GM21529 (cell line): ENCODE measurements around the gene SPAG7.

Source experiments
- ATAC-seq: cut with Tn5 transposase; IDR thresholded peaks from one replicate; pipeline ENCODE4 v1.9.1; 2021; ENCODE audit not compliant: unreplicated experiment

Gene SPAG7

DNA sequence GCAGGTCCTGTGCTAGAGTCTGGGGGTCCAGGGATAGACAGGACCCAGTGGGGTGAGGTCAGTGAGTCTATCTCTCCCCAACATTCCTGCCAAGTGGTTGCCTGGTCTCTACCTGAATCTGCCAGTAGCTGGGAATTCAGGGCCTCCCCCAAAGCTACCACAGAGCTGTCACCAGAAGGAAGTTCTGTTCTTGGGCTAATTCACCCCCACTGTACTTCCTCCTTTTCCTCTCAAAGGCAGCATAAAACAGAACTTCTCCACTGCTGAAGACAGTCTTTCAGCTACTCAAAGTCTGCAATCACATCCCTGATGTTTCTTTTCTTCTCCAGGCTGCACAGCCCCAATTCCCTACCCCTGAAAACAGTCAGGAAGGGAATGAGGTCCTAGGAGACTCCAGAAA is 11.1 kb upstream of the SPAG7 start:
- ATAC-seq, result no peak

DNA sequence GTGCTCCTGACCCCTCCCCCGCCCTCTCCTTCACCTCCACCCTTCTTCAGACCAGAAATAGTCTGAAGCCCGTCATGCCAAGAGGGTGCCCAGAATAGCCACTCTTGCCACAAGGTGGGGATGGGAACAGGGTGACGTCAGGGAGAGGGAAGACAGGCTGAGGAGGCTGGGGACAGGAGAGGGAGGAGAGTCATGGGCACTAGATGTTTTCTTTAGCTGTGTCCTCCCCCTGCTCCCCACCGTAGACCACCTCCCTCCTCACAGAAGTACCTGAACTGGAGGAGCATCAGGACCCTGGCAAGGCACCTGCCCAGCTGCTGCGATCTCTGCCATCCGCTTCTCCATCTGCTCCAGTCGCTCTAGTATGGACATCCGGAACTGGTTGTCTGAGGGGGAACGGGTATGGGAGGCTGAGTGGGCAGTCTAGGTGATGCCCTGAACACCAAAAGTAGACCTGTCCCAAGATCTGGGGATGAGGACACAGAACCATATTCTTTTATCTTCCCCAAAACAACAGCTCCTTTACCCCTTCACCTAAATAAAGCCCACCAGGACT is 6.6 kb upstream of the SPAG7 start:
- ATAC-seq, result no peak

DNA sequence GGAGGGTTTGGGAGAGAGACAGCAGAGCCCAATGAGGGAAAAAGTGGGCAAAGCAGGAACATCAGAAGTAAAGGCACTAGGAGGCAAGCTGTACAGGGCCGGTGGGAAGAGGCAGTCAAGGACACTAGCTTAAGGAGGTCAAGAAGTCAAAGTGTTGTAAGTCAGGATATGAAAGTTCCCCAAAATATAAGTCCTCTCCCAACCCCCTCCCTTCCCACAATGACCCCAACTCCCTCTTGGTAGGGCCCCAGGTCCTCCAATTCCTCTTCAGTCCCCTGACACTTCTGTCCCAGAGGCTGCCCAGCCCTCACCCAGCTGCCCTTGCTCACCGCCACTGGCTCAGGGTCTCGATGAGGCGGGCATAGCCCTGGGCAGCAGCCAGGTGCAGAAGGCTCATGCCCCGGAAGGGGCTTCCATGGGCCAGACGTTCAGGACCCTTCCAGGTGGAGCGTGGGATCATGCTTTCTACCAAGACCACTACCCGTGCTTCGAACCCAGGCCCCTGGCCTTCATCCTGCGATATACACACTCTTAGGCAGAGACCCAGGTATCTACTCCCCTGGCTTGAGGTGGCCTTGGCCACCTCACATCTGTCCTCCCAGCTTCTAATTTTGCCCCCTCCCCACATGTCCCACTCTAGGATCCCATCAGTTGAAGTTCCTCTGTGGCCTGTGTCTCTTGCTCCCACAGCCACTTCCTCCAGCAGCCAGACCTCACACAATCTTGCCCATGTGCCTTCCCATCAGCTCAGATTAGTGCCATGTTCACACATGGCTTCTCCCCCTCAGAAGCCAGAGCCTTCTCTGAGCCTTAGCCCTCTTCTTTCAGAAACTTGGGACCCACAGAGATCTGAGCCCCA is 5.9 kb upstream of the SPAG7 start:
- ATAC-seq, result no peak

GRCh38 chr17:4972752-4973151 is 5.1 kb upstream of the SPAG7 start:
- no peak for ATAC-seq

DNA sequence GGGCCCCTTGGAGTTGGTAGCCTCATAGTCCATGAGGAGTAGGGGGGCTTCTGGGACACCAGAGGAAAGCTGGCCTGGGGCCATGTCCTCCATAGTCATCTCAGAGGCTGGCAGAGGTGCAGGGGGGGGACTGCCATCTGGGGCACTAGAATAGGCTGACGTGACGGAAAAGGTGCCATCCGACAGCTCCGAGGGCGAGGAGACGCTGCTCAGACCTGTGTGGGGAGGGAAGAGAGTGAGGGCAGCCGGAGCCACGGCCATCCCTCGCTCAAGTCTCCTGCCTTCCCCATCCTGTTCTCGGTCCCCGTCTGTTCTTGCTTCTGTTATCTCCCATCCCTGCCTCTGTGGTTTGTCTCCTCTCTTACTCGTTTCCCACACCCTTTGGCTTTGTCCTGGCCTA is 4.7 kb upstream of the SPAG7 start:
- no peak for ATAC-seq

DNA sequence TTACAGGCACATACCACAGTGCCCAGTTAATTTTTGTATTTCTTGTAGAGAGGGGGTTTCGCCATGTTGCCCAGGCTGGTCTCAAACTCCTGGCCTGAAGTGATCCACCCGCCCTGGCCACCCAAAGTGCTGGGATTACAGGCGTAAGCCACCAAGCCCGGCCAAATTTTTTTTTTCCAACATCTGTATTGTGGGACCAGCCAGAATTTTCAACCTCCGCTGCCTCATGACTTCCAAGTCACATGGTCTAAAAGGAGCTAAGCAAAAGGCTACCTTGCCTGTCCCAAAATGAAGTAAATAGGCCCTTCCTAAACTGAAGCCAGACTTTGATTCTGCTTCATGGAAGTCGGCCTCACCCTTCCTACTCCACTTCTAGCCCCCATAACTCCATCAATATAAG is 4.2 kb upstream of the SPAG7 start:
- ATAC-seq, result no peak

GRCh38 chr17:4970273-4970672 is 2.7 kb upstream of the SPAG7 start:
- ATAC-seq, result no peak

- no peak for ATAC-seq
Measured at GRCh38 chr17:4969551-4970173, 2.0 kb upstream of the SPAG7 start.

- no peak for ATAC-seq
Measured at GRCh38 chr17:4969047-4969550, 1.5 kb upstream of the SPAG7 start.

DNA sequence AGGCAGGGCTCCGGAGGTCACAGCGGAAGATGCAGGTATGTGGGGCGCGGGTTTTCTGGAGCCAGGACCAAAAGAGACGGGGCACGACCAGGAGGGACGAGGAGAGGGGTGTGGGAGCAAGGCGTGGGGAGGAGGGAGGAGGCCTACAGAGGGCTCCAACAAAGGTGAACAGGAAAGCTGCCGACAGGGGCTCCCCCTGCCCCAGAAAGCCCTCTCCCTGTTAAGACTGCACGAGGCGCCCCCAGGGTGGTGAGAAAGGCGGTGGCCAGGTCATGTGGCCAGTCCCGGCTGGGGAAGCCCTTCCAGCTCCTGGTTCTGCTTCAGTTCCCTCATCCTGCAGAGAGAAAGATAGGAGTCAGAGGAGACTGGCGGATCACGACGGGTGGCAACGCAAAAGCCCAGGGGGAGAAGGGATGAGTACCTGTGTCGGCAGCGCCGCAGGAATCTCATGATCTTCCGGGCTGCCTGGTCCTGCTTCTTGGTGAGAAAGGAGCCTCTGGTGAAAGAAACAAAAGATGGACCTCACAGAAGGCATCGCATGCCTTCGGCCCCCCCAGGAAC is 949 bp upstream of the SPAG7 start:
- no peak for ATAC-seq

DNA sequence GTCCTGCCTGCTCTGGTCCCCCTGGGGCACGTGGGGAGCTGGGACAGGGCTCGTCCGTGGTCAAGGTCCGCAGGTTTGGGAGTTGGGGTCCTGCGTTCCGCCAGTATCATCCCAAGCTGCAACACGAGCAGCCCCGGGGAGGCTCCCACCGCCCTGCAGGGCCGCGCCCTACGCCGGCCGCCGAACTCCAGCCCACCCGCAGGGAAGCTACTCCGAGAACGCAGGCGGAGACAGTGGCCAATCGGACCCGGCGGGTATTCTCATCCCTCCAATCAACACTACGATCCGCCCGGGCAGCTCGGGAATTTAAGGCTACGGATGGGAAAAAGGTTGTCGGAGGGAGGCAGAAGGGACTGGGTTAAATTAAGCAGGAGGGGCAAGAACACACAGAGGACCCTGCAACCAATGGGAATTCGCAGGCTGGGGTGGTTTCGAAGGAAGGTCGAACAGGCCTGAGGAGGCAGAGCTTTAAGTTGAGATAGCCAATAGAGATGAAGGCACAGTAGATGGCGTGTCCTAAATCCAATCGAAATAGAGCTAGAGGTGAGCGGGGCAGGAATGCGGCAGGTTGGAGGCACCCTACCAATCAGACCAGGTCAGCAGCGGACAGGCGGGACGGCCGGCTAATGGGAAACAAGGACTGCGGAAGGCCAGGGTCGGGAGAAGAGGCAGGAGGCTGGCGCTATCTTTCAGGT is 626 bp downstream of the SPAG7 start:
- ATAC-seq, result peak; percentile 80

GRCh38 chr17:4965311-4965986 is 2.2 kb downstream of the SPAG7 start:
- no peak for ATAC-seq

DNA sequence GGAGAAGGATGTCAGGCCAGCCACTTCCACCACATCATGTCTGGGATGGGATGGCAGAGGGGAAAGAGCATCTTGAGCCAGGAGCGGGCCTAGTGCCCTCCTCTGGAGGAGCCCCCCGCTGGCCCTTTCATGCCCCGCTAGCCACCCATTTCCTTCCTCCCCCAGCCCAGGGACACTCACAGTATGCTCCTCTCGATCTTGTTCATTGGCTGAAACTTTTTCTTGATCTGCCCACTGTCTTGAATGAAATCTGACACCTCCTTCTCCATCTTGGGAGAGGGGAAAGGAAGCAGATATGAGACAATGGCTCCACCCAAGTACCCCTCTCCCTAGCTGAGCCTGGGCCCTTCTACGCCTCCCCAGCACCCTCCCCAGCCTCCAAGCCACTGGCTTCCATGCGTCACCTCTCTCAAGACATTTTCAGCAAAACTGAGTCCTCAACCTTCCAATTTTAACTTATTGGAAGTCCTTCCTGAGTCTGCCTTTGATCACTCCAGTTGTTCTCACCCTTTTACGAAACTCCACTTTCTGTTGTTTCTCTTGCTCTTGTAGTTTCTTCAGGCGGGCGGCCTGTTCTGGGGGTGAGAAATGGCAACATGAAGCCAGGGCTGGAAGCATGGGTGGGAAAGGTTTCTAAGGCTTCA is 7.2 kb downstream of the SPAG7 start:
- ATAC-seq, result no peak

DNA sequence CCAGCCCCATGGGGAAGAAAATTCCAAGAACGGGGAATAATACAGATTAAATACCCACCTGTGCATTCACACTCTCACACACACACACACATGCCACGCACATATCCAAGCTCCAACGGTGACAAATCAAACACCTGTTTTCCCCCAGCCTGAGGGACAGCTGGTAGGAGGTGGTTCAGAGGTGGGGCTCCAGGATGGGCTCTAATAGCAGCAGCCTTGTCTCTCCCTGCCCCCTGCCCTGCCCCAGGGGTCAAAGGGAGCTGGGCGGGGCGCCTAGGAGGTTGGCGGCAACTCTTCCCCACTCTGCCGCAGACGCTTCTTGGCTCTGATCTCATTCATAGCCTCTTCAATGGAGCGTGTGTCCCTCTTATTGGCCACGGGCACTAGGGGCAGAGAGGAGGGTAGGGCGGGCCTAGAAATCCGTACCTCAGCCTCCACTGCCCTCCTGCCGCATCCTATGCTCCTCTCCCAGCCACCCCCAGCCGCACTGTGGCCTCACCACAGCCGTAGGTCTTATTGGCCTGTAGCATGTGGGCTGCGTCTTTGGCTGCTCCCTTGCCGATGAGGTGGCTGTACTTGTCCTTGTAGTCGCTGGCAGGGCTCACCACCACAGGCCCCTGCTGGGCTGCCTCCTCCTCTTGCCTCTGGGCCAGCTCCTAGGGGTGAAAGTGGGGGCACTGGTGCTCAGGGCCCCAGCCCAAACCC is 8.2 kb downstream of the SPAG7 start:
- no peak for ATAC-seq

- ATAC-seq, result no peak
Measured at GRCh38 chr17:4958102-4958501, 9.5 kb downstream of the SPAG7 start.

GRCh38 chr17:4956493-4957061 is 11.0 kb downstream of the SPAG7 start:
- ATAC-seq, result no peak

DNA sequence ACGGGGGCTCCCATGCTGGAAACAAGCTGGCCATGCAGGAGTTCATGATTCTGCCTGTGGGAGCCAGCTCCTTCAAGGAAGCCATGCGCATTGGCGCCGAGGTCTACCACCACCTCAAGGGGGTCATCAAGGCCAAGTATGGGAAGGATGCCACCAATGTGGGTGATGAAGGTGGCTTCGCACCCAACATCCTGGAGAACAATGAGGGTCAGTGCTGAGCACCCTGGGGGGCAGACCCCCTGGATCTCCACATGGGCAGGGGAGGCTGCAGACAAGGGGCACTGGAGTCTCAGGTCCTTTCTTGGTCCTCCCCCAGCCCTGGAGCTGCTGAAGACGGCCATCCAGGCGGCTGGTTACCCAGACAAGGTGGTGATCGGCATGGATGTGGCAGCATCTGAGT is 12.5 kb downstream of the SPAG7 start:
- ATAC-seq, result no peak

- ATAC-seq, result no peak
Measured at GRCh38 chr17:4953451-4953961, 14.1 kb downstream of the SPAG7 start.

DNA sequence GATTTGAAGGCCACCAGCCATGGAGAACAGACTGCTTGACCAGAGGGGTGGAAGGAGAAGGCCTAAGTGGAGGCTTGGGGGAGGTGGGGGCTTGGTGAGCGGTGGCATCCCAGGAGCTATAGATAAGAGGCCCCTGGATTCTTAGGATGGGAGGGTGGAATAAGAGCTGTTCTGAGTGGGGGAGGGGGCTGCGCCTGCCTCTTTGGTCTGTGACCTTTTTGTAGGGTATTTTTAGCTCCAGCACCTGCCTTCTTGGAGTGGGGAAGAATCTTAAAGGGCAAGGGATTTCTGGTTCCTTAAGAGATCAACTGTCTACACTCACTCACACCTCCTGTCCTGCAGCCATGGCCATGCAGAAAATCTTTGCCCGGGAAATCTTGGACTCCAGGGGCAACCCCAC is 16.1 kb downstream of the SPAG7 start:
- ATAC-seq, result no peak
